WTC11 (cell line): ENCODE results near the gene FIZ1. TPM values are rescaled to one million over a fixed set of nuclear protein-coding genes. Genes with fewer than 3 reads are reported as not detected.

ENCODE experiments used
- ATAC-seq: fragments of 200-7000 bp; cut with Tn5 transposase; 2 replicates; pipeline ENCODE4 v1.10.0; 2021; ENCODE audit warnings: mild to moderate bottlenecking, moderate library complexity
- CTCF ChIA-PET: fragments of 300-600 bp; sonication (Branson Sonifier 250); formaldehyde crosslinking; loops from one replicate; lab custom pipeline; 2021; ENCODE audit warnings: antibody characterized with exemption; lab: Charles Lee
- POLR2A ChIA-PET: fragments of 350-600 bp; sonication (Branson Sonifier 250); formaldehyde crosslinking; loops from one replicate; lab custom pipeline; 2021; ENCODE audit warnings: antibody characterized with exemption; lab: Charles Lee
- DNase-seq: peaks from one replicate; pipeline ENCODE4 v3.0.0; 2021; ENCODE audit warnings: low spot score
- H3K27ac Mint-ChIP-seq: 2 replicates; pipeline ENCODE4 v1.8.0; 2021; ENCODE audit warnings: mixed read lengths
- H3K27me3 Mint-ChIP-seq: 2 replicates; pipeline ENCODE4 v1.8.0; 2021; ENCODE audit warnings: low read depth, mild to moderate bottlenecking, moderate library complexity, mixed read lengths
- H3K36me3 Mint-ChIP-seq: 2 replicates; pipeline ENCODE4 v1.8.0; 2021; ENCODE audit warnings: mixed read lengths
- H3K4me1 Mint-ChIP-seq: 2 replicates; pipeline ENCODE4 v1.8.0; 2022; ENCODE audit warnings: mixed read lengths
- H3K4me3 Mint-ChIP-seq: 2 replicates; pipeline ENCODE4 v1.8.0; 2021; ENCODE audit warnings: mild to moderate bottlenecking, moderate library complexity, mixed read lengths
- H3K9me3 Mint-ChIP-seq: 2 replicates; pipeline ENCODE4 v1.8.0; 2021; ENCODE audit warnings: mixed read lengths
- AFF4 ChIP-seq: sonication (generic); formaldehyde crosslinking; IDR thresholded peaks from 2 replicates; pipeline ENCODE4 v1.8.1; 2023; ENCODE audit warnings: mild to moderate bottlenecking, missing genetic modification reagents, borderline replicate concordance
- ATF1 ChIP-seq: sonication (generic); formaldehyde crosslinking; IDR thresholded peaks from 2 replicates; pipeline ENCODE4 v1.8.1; 2023; ENCODE audit warnings: mild to moderate bottlenecking, moderate library complexity, missing genetic modification reagents
- ATF2 ChIP-seq: sonication (generic); formaldehyde crosslinking; IDR thresholded peaks from 2 replicates; pipeline ENCODE4 v1.8.1; 2022; ENCODE audit warnings: low read depth, missing genetic modification reagents, borderline replicate concordance
- E2F5 ChIP-seq: sonication (generic); formaldehyde crosslinking; IDR thresholded peaks from 2 replicates; pipeline ENCODE4 v1.8.1; 2022; ENCODE audit warnings: mild to moderate bottlenecking, moderate library complexity, missing genetic modification reagents
- FOXP1 ChIP-seq: sonication (generic); formaldehyde crosslinking; IDR thresholded peaks from 2 replicates; pipeline ENCODE4 v1.8.0; 2022; ENCODE audit warnings: missing genetic modification reagents, mild to moderate bottlenecking, moderate library complexity, borderline replicate concordance
- GRHL2 ChIP-seq: fragments of 250-450 bp; sonication (Bioruptor Pico); IDR thresholded peaks from 2 replicates; pipeline ENCODE4 v1.8.0; 2022; ENCODE audit warnings: mild to moderate bottlenecking, moderate library complexity; ENCODE audit not compliant: insufficient replicate concordance, severe bottlenecking
- HMGXB4 ChIP-seq: sonication (generic); formaldehyde crosslinking; IDR thresholded peaks from 2 replicates; pipeline ENCODE4 v1.8.1; 2023; ENCODE audit warnings: mild to moderate bottlenecking, moderate library complexity, missing genetic modification reagents
- IRF2 ChIP-seq: sonication (generic); formaldehyde crosslinking; IDR thresholded peaks from 2 replicates; pipeline ENCODE4 v1.8.0; 2022; ENCODE audit warnings: low read depth, missing genetic modification reagents, borderline replicate concordance
- JUN ChIP-seq: sonication (generic); formaldehyde crosslinking; IDR thresholded peaks from 2 replicates; pipeline ENCODE4 v1.8.0; 2023; ENCODE audit warnings: mild to moderate bottlenecking, missing genetic modification reagents
- MLX ChIP-seq: sonication (generic); formaldehyde crosslinking; IDR thresholded peaks from 2 replicates; pipeline ENCODE4 v1.8.1; 2023; ENCODE audit warnings: mild to moderate bottlenecking, missing genetic modification reagents, moderate library complexity
- MXD4 ChIP-seq: fragments of 250-450 bp; sonication (Bioruptor Pico); IDR thresholded peaks from 2 replicates; pipeline ENCODE4 v1.8.0; 2021; ENCODE audit warnings: mild to moderate bottlenecking, moderate library complexity, borderline replicate concordance
- RELA ChIP-seq: sonication (generic); formaldehyde crosslinking; IDR thresholded peaks from 2 replicates; pipeline ENCODE4 v1.8.1; 2022; ENCODE audit warnings: missing genetic modification reagents, mild to moderate bottlenecking, borderline replicate concordance
- SMAD4 ChIP-seq: sonication (generic); formaldehyde crosslinking; IDR thresholded peaks from 2 replicates; pipeline ENCODE4 v1.8.0; 2022; ENCODE audit warnings: mild to moderate bottlenecking, missing genetic modification reagents
- SOX15 ChIP-seq: fragments of 250-450 bp; sonication (Bioruptor Pico); IDR thresholded peaks from 2 replicates; pipeline ENCODE4 v1.9.0; 2021; ENCODE audit warnings: mild to moderate bottlenecking
- USF2 ChIP-seq: sonication (generic); formaldehyde crosslinking; IDR thresholded peaks from 2 replicates; pipeline ENCODE4 v1.8.1; 2023; ENCODE audit warnings: mild to moderate bottlenecking, missing genetic modification reagents, moderate library complexity
- ZNF138 ChIP-seq: sonication (generic); formaldehyde crosslinking; conservative IDR thresholded peaks from 2 replicates; pipeline ENCODE4 v1.8.1; 2022; ENCODE audit warnings: mild to moderate bottlenecking, moderate library complexity, missing genetic modification reagents
- ZNF219 ChIP-seq: sonication (generic); formaldehyde crosslinking; IDR thresholded peaks from 2 replicates; pipeline ENCODE4 v1.8.0; 2023; ENCODE audit warnings: missing genetic modification reagents, mild to moderate bottlenecking, borderline replicate concordance
- ZNF232 ChIP-seq: sonication (generic); formaldehyde crosslinking; IDR thresholded peaks from 2 replicates; pipeline ENCODE4 v1.8.0; 2022; ENCODE audit warnings: mild to moderate bottlenecking, missing genetic modification reagents
- ZNF263 ChIP-seq: sonication (generic); formaldehyde crosslinking; IDR thresholded peaks from 2 replicates; pipeline ENCODE4 v1.8.1; 2022; ENCODE audit warnings: low read depth, mild to moderate bottlenecking, moderate library complexity, missing genetic modification reagents
- ZNF416 ChIP-seq: fragments of 250-450 bp; sonication (Bioruptor Pico); IDR thresholded peaks from 2 replicates; pipeline ENCODE4 v1.9.0; 2021; ENCODE audit warnings: mild to moderate bottlenecking, inconsistent platforms
- ZNF423 ChIP-seq: fragments of 250-450 bp; sonication (Bioruptor Pico); IDR thresholded peaks from 2 replicates; pipeline ENCODE4 v2.1.2; 2022; ENCODE audit warnings: mild to moderate bottlenecking, moderate library complexity
- ZNF532 ChIP-seq: fragments of 250-450 bp; sonication (Bioruptor Pico); IDR thresholded peaks from 2 replicates; pipeline ENCODE4 v1.9.0; 2021; ENCODE audit warnings: mild to moderate bottlenecking, borderline replicate concordance
- total RNA-seq: library from RNA; stranded (reverse); gene quantifications from 3 replicates; pipeline ENCODE4 v1.2.3, GENCODE V29; 2021

Gene FIZ1
- total RNA-seq, 1 experiment from 2014 or later = 20.1 TPM

- peak; percentile 44 for TF ChIP-seq HMGXB4 (CRISPR knock-in tag)
- no peak for TF ChIP-seq GRHL2 (CRISPR knock-in tag)
- no peak for TF ChIP-seq ZNF138 (CRISPR knock-in tag)
- TF ChIP-seq SOX15 (CRISPR knock-in tag) = no peak
- TF ChIP-seq E2F5 = peak; percentile 50; the same call in 1 of the 2 replicates
- no peak for TF ChIP-seq MXD4 (CRISPR knock-in tag)
- TF ChIP-seq RELA (CRISPR knock-in tag) = peak; percentile 93
- 0 out of 2 replicates have a peak, but pooled peaks have one; percentile 32 for TF ChIP-seq ATF1 (CRISPR knock-in tag)
- peak; percentile 94 for TF ChIP-seq JUN (CRISPR knock-in tag)
- TF ChIP-seq FOXP1 (CRISPR knock-in tag) = peak; percentile 86
- TF ChIP-seq ZNF263 (CRISPR knock-in tag) = peak; percentile 50
- TF ChIP-seq ATF2 (CRISPR knock-in tag) = peak; percentile 89; the same call in 1 of the 2 replicates
- peak; percentile 87 for TF ChIP-seq ZNF232
- TF ChIP-seq ZNF416 (CRISPR knock-in tag) = no peak
Observed at GRCh38 chr19:55640043-55640576, 40.8 kb upstream of the FIZ1 start (continued).

GRCh38 chr19:55638864-55639359, 39.6 kb upstream of the FIZ1 start:
- H3K27me3 Mint-ChIP-seq = peaks cover 9% of the 10 kb centered on the region
- DNase-seq = peak; percentile 63
- H3K27ac Mint-ChIP-seq = no peak overlapping the region; the same call in 1 of the 2 replicates
- peak overlapping the region; percentile 36; the same call in 1 of the 2 replicates for H3K4me3 Mint-ChIP-seq
- peaks cover 37% of the 10 kb centered on the region for H3K4me1 Mint-ChIP-seq
- ChIA-PET CTCF (interaction anchor here (0.6 to 2.1 kb wide), 9 partner anchors 14 to 505 kb away, joined by 3 to 17 read pairs (median 3); partner anchors contain the start of gene U2AF2), POLR2A (no interaction called here)
- H3K36me3 Mint-ChIP-seq = peaks cover 16% of the 10 kb centered on the region
- peak; percentile 6 for ATAC-seq
- H3K9me3 Mint-ChIP-seq = peaks cover 4% of the 10 kb centered on the region
- no peak for TF ChIP-seq ZNF532 (CRISPR knock-in tag)
- no peak for TF ChIP-seq ZNF219
- no peak for TF ChIP-seq IRF2 (CRISPR knock-in tag)
- TF ChIP-seq ZNF263 (CRISPR knock-in tag) = no peak
- TF ChIP-seq MLX (CRISPR knock-in tag) = no peak
- TF ChIP-seq ZNF416 (CRISPR knock-in tag) = no peak
- no peak for TF ChIP-seq ZNF423 (CRISPR knock-in tag)
- no peak for TF ChIP-seq AFF4 (CRISPR knock-in tag)
- TF ChIP-seq USF2 (CRISPR knock-in tag) = no peak
- no peak for TF ChIP-seq SMAD4 (CRISPR knock-in tag)
